ENCODE data around the gene YY1.

DNA sequence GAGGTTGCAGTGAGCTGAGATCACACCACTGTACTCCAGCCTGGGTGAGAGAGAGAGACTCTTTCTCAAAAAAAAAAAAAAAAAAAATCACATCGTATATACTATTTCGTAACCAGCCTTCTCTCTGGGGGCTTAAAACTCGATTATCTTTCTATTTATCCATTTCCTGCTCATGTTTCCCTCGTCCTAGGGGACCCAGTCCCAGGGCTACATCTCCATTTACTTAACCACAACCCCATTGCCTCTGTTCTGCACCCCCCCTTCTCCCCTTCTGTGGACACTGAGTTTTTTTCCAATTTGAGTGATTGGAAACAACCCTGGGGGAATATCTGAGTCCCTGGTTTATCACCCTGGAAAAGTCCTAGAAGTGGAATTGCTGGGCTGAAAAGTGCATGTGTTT lies 36.2 kb upstream of the YY1 start:
- no peak for TF ChIP-seq POLR2A (IDR thresholded peaks at IDR 0.05)
- TF ChIP-seq, protein P1, sequence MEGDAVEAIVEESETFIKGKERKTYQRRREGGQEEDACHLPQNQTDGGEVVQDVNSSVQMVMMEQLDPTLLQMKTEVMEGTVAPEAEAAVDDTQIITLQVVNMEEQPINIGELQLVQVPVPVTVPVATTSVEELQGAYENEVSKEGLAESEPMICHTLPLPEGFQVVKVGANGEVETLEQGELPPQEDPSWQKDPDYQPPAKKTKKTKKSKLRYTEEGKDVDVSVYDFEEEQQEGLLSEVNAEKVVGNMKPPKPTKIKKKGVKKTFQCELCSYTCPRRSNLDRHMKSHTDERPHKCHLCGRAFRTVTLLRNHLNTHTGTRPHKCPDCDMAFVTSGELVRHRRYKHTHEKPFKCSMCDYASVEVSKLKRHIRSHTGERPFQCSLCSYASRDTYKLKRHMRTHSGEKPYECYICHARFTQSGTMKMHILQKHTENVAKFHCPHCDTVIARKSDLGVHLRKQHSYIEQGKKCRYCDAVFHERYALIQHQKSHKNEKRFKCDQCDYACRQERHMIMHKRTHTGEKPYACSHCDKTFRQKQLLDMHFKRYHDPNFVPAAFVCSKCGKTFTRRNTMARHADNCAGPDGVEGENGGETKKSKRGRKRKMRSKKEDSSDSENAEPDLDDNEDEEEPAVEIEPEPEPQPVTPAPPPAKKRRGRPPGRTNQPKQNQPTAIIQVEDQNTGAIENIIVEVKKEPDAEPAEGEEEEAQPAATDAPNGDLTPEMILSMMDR (IDR thresholded peaks at IDR 0.05), result no peak

Data from uterus (tissue), 2 donors.